GM21528 (cell line): ENCODE results near the gene MT4.
"Not testable (repeated sequence)": the region's sequence is repeated elsewhere in the genome, so short reads cannot be mapped to it uniquely, and the experiment has no call there.

Experiments
- ATAC-seq: cut with Tn5 transposase; IDR thresholded peaks from one replicate; pipeline ENCODE4 v1.9.1; 2021; ENCODE audit warnings: mild to moderate bottlenecking, moderate library complexity; ENCODE audit not compliant: unreplicated experiment, low FRiP score

Gene MT4

DNA sequence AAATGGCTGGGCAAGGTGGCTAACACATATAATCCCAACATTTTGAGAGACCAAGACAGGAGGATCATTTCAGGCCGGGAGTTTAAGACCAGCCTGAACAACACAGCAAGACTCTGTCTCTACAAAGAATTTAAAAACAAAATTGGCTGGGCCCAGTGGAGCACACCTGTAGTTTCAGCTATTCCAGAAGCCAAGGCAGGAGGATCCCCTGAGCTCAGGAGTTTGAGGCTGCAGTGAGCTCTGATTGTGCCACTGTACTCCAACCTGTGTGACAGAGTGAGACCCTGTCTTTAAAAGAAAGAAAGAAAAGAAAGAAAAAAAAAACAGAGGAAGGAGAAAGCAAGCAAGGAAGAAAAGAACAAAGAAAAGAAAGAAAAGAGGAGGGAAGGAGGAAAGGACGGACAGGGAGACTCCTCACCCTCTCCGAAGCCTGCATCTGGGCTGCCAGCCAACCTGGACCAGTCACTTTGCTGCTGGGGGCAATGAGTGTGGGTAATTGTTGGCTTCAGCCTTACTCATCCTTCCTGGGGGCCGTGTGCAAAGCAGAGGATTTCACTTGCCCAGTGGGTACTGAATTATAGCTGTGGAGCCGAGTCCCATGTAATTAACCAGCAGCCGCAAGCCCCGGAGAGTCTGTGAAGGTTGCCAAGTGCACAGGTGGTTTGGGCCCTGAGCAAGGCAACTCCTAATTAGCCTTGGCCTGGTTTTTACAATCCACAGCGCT is 6.7 kb upstream of the MT4 start:
- no peak for ATAC-seq

DNA sequence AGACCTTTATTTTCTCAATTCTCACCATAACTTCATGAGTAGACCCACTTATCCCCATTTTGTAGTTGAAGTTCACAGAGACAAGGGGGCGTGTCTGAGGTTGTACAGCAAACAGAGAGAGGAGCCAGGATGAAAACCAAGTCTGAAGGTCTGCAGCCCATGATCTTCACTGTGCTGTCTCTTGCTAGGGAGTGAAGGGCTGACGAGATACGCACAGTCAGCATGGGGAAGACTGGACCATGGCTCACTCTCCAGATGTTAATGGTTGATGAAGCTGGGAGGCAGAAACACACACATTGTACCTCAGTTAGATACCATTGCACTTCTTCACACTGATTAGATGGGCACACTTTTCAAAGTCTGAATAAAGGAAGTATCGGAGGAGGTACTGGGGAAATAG is 5.8 kb upstream of the MT4 start:
- no peak for ATAC-seq

DNA sequence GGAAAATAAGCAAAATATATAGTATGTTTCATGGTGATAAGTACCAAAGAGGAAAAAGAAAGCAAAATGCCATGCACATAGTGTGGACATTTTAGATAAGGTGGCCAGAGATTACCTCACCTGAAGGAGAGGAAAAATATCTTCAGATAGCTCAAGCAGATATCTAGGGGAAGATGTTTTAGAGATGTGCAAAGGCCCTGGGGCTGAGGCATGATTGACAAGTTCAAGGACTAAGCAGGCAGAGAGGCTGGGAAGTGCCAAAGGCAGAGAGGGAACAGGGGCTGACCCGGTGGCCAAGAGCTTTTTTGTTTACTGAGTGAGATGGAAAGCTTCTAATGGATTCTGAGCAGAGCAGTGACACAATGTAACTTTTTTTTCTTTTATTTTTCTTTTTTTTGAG is 4.4 kb upstream of the MT4 start:
- ATAC-seq, result no peak

DNA sequence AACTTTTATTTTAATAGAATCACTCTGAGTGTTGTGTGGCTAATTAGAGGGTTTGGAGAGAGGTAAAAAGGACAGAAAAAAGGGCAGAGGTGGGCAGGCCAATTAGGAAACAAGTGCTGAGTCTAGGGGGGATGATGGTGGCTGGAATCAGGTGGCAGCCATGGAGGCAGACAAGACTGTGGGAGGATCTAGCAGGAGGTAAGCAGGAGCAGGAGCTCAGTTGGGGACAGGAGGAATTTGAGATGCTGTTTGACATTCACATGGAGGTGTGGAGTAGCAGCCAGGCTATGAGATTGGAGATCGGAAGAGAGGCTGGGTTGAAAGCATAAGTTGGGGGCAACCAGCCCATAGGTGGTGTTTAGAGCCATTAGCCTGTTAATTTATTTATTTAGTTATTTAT is 3.7 kb upstream of the MT4 start:
- no peak for ATAC-seq

DNA sequence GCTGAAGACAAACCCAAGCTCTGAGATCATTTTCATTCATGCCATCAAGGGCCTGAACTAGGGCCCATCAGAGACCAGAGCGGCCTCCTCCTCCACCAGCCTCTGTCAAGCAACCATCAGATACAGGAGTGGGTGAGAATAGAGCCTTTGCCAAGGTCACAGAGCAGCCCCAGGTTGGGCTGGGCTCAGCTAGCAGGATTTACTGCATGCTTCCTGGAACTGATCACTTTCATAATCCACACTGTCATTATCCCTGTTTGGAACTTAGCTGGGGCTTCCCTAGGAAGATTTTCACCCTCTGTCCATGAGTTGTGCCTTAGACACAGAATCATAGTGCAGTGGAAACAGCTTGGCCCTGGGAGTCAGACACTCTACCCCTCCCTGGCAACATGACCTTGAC is 5.1 kb downstream of the MT4 start:
- no peak for ATAC-seq

DNA sequence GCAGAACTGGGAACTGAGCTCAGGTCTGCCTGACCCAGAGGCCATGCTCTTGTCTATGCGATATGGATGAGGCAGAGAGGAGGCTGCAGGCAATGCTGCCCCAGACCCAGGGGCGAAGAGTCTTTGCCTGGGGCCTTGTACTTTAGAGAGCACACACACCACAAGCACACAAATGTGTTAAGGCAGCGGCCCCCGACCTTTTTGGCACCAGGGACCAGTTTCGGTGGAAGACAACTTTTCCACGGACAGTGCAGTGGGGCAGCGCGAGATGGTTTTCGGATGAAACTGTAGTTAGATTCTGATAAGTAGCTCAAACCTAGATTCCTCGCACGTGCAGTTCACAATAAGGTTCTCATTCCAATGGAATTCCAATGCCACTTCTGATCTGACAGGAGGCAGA is 6.7 kb downstream of the MT4 start:
- ATAC-seq, result no peak

DNA sequence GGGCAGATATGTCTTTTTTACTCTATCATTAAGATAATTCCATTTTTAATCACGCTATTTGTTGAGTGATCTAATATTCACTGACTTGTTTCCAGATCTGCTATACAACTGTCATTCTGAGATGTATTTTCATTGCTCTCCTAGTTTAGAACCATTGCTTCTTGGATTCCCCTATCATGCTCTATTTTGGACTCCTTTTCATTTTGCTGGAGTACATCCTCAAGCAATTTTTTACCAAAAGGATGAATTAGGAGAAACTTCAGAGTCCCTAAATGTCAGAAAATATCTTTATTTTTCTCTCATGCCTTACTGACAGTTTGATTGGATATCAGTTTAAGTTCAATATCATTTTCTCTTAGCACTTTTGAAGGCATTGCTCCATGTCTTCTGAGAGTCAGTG is 9.8 kb downstream of the MT4 start:
- no peak for ATAC-seq

DNA sequence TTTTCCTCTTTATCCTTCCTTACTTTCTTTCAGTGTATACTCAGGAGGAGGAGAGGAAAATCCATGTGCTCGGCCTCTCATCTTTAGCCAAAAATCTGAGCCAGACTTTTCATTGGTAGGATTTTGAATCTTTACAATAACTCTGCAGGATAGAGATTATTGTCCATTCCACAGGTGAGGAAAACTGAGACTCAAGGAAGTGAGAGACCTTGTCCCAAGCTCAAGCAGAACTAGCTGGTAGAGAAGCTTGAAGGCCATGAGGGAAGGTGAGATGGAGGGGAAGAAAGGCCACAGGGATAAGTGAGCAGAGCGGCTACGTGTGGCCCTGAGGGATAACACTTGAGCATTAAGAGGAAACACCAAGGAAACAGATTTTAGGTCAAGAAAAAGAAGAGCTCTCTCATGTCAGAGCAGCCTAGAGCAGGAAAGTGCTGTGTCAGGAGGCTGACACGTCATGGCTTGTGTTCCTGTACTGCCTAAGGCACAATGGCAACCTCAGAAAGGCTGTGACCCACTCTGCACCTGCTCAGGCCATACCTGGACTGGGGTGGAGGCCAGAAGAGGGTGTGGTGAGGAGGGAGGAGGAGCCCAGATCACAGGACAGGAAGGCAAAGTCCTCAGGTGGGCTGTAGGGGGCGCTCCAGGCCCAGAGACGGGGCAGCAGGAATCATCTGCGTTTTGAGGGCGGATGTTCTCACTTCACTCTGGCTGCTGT is 11.9 kb downstream of the MT4 start:
- no peak for ATAC-seq

DNA sequence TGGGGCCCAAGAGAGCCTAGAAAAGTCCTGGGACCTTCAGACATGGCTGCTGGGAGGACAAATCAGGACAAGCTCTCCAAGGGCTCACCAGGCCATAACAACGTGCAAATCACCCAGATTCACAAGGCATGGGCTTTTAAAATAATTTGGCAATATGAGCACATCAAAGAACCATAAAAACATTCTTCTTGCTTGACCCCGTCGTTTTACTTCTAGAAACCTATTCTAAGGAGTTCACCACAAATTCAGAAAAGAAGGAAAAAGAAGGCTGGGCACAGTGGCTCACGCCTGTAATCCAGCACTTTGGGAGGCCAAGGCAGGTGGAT is 12.4 kb downstream of the MT4 start:
- ATAC-seq, result no peak

DNA sequence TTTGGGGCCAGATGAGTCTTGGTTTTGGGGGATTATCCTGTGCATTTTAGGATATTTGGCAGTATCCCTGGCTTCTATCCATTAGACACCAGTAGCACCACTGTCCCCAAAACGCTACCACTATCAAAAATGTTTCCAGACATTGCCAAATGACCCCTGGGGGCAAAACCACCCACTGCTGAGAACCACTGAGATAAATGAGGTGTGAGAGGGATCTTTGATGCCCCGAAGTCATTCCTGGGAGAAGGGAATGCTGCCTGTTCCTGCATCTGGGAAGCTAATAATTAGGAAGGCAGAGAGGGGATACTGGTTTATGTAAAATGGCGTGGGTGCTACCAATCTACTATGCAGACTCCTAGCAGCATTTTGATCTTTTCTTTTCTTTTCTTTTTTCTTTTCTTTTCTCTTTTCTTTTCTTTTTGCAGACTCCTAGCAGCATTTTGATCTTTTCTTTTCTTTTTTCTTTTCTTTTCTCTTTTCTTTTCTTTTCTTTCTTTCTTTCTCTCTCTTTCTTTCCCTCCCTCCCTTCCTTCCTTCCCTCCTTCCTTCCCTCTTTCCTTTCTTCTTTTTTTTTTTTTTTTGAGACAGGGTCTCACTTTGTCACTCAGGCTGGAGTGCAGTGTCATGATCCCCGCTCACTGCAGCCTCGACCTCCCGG is 15.6 kb downstream of the MT4 start:
- no peak for ATAC-seq

DNA sequence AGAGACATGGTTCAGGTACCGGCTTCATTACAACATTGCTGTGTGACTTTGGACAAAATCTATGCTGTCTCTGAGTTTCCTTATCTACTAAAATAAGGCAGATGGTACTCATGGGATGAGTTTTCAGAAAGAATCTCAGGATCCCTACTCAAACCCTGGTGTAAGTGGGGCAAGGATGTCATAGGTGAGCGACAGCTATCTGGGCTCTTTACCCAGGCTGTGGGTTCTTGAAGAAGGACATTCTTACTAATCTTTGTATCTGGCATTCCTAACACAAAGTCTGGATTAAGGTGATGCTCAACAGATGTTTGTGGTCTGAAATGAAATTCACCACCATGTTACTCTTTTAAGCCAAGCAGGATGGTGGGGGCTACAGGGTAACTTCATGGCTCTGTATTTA is 18.0 kb downstream of the MT4 start:
- not testable (repeated sequence) for ATAC-seq

DNA sequence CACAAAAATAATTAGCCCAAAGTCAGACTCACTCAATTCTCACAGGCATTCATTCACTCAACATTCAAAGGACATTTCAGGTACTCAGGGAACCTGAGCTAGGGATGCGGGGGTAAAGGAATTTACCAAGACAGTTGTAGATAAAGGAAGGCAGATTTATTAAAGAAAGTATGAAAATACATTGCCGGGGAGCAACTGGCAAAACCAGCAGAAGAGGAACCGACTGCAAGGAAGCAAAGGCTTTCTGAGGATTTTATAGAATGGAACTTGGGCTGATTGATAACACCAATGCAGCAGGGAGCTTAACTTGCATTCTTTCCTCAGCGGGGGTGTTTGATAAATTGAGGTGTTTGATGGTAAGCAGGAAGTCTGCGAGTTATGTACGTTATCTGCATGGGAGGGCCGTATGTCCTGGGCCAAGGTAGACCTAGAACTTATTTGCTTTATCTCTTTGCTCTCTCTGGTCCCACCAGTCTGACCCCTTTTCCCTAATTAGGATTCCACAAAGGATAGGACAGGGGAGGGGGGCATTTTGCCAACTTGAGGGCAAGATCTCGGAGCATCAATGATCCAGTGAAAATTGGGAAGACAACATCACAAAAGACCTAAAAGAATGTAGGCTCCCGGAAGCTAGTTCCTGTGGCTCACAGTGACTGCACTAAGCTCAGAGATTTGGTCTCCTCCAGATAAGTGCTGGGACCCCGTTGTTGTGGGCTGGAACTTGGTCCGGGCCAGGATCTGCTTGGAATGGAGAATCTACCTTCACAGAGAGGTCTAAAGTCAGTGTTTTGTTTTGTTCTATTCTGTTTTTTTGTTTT is 18.7 kb downstream of the MT4 start:
- ATAC-seq, result no peak

DNA sequence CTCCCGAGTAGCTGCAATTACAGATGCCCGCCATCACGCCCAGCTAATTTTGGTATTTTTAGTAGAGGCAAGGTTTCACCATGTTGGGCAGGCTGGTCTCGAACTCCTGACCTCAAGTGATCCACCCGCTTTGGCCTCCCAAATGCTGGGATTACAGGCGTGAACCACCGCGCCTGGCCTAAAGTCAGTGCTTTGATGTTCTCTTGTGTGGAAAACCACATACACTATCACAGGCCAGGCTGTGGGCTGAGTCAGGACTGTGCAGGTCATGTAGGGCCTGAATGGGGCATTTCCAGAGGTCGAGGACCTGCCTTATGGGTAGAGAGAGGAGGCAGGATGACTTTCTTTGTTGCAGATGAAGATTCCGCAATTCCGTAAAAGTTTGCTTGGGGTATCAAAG is 19.4 kb downstream of the MT4 start:
- ATAC-seq, result no peak

DNA sequence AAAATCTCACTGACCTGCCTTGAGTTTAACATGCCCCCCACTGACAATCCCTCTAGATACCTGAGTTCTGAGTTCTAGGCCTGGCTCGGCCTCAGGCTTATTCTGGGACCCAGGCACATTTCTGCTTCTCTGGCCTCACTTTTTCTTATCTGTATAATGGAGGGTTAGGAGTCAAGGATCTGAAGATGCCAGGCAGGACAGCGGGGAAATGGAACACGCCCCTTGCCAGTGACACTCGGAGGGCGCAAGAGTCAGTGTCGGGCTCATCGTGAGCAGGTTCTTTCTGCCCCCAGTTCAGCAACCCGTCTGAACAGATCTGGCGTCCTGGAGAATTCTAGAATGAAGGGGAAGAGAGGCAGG is 23.9 kb downstream of the MT4 start:
- no peak for ATAC-seq

DNA sequence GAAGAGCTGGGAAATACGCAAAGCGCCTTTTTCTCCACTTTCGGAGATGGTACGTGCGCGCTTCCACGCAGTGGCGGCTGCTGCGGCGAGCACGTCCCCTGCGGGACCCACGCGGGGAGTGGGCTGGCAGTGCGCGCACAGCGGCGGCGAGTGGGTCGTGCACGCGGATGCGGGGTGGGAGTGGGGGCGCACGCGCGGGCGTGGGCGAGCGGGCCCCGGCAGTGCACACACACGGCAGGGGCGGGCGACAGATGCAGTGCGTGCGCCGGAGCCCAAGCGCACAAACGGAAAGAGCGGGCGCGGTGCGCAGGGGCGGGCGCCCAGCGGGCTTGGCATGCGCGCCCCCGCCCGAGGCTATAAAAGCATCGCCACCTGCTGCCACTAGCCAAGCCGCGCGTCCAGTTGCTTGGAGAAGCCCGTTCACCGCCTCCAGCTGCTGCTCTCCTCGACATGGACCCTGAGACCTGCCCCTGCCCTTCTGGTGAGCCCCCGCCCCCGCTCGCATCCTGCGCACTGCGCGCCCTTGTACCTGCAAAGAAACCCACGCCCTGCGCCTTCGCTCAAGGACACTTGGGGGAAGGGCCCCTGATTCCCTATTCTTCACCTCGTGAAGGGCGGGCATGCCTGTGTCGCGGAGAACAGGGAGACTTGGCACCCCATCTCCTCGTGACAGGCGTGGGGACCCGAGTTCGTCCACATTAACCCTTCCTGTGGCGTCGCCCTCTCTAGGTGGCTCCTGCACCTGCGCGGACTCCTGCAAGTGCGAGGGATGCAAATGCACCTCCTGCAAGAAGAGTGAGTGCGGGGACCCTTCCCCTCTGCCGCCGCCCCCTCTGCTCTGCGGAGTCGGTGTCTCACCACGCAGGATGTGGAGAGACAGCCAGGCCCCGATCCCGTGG is 24.5 kb downstream of the MT4 start, which contains the start of gene MT3:
Gene MT3 (plus strand): TSS at position 388 of the 899 bp plus-strand sequence. CDS start 63 bp downstream, at position 451.
- no peak for ATAC-seq

DNA sequence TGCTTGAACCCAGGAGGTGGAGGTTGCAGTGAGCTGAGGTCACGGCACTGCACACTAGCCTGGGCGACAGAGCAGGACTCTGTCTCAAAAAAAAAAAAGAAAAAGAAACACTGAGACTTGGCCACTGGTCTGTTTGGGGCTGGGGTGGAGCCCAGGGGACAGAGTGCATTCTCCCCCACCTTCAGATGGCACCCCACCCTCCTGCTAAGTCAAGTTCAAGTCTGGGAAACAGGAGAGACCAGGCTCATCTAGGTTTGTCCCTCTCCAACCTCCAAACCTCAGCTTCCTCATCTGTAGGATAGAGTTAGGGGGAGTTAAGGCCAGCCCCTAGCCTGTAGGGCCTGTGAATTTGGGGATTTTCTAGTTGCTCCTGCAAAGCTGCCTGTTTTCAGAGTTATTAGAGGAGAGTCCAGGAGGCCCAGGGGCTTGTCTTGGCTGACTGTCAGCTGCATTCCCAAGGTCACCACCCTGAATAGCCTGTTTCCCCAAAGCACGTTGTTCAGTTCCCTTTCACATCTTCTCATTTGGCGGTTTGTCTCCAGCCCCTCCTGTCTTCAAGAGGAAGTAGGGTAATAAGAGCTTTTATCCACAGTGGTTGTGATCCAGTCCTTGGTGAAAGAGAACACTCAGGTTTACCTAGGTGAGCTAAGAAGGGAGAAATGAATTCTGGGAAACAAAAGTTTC is 26.6 kb downstream of the MT4 start:
- no peak for ATAC-seq

DNA sequence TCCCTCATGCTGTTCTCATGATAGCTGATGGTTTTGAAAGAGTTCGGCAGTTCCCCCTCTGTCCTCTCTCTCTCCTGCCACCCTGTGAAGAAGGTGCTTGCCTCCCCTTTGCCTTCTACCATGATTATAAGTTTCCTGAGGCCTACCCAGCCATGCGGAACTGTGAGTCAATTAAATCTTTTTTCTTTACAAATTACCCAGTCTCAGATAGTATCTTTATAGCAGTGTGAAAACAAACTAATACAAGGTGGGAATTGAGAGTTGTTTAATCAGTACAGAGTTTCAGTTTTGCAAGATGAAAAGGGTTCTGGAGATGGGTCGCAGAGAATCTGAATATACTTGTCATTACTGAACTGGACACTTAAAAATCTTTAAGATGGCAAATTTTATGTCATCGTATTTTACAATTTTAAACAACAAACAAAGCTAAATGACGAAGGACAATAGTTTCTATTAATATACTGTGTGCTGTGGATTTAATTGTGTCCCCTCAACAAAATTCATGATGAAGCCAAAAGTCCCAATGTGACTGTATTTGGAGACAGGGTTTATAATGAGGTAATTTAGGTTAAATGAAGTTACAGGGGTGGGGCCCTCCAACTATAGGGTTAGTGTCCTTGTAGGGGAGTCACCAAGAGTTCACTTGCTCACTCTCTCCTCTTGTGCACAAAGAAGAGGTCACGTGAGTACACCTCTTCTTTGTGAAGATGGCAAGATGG is 28.9 kb downstream of the MT4 start:
- ATAC-seq, result no peak

DNA sequence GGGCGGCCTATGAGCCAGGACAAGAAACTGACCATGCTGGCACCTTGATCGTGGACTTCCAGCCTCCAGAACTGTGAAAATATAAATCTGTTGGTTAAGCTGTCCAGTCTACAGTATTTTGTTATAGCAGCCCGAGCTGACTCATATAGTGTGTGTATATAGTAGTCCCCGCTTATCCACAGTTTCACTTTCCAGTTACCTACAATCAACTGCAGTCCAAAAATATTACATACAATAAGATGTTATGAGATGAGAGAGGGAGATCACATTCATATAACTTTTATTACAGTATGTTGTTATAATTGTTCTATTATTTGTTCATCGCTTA is 29.4 kb downstream of the MT4 start:
- no peak for ATAC-seq

DNA sequence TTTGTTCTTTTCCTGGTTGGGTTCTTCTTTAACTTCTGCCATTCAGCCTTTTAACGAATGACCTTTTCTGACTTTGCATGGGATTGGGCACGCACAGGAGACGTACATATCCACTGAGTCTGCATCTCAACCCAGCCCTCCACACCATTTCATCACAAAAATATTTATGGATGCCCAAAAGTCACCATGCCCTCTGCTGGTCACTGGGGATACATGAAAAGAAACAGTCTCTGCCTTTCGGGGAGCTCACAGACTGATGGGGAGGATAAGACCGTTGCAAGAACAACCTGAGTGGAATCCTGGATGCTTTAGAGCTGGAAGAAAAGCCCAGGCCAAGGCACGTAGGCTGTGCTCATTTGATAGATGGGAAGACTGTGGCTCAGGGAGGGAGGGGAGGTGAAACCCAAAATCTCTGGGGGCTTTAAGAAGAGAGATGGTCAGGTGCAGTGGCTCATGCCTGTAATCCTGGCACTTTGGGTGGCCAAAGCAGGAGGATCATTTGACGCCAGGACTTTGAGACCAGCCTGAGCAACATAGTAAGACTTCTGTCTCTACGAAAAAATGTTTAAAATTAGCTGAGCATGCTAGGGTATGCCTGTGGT is 35.6 kb downstream of the MT4 start:
- ATAC-seq, result no peak
